ENCODE data around the gene PRKAR1A.

Gene PRKAR1A

GRCh38 chr17:68519911-68520310, 7.7 kb downstream of the PRKAR1A start:
- H3K9me3 Mint-ChIP-seq, result peaks cover 4% of the 10 kb centered on the region
- no peak for TF ChIP-seq CTCF (IDR thresholded peaks at IDR 0.05)
- DNase-seq, result no peak
- peaks cover 29% of the 10 kb centered on the region for H3K4me1 Mint-ChIP-seq
- no peaks in the 10 kb centered on the region for H3K27me3 Mint-ChIP-seq (ENCODE audit: low read depth, poor library complexity)
- no peak overlapping the region for H3K4me3 Mint-ChIP-seq
- H3K27ac Mint-ChIP-seq, result no peak overlapping the region
- H3K36me3 Mint-ChIP-seq (ENCODE audit: low read depth), result peaks cover 90% of the 10 kb centered on the region

GRCh38 chr17:68522266-68522665, 10.0 kb downstream of the PRKAR1A start:
- Mint-ChIP-seq H3K27me3 (ENCODE audit: low read depth, poor library complexity) (no peaks in the 10 kb centered on the region), H3K9me3 (no peaks in the 10 kb centered on the region), H3K27ac (peak overlapping the region; percentile 76), H3K4me3 (no peak overlapping the region), H3K36me3 (ENCODE audit: low read depth) (peaks cover 88% of the 10 kb centered on the region), H3K4me1 (peaks cover 8% of the 10 kb centered on the region)
- TF ChIP-seq CTCF (IDR thresholded peaks at IDR 0.05), result no peak
- DNase-seq, result no peak

- no peak for TF ChIP-seq CTCF (IDR thresholded peaks at IDR 0.05)
- H3K27ac Mint-ChIP-seq, result no peak overlapping the region
- H3K4me3 Mint-ChIP-seq, result no peak overlapping the region
- no peak for DNase-seq
- no peaks in the 10 kb centered on the region for H3K27me3 Mint-ChIP-seq (ENCODE audit: low read depth, poor library complexity)
- H3K36me3 Mint-ChIP-seq (ENCODE audit: low read depth), result peaks cover 88% of the 10 kb centered on the region
- H3K9me3 Mint-ChIP-seq, result no peaks in the 10 kb centered on the region
- H3K4me1 Mint-ChIP-seq, result no peaks in the 10 kb centered on the region
Observed at GRCh38 chr17:68526548-68526947, 14.3 kb downstream of the PRKAR1A start.

DNA sequence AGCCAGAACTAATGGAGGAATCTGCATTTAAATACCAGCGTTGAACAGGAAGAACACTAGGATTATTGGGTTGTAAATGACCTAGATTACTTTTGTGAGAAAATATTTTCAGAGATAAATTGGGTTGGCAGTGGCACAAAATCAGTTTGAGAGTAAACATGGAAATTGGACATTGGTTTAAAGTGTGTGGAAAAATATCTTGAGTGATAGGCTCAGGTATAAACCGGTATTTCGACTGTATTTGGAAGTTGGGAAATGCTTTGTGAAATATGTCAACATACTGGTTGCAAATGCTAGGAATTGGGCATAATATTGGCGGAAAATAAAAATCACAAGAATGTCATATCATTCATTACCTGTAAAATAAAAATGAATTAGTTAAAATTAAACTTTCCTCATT, 15.1 kb downstream of the PRKAR1A start:
- no peak for DNase-seq
- no peak for TF ChIP-seq CTCF (IDR thresholded peaks at IDR 0.05)
- Mint-ChIP-seq H3K4me3 (no peak overlapping the region), H3K4me1 (no peaks in the 10 kb centered on the region), H3K36me3 (ENCODE audit: low read depth) (peaks cover 85% of the 10 kb centered on the region), H3K27ac (no peak overlapping the region), H3K27me3 (ENCODE audit: low read depth, poor library complexity) (no peaks in the 10 kb centered on the region), H3K9me3 (no peaks in the 10 kb centered on the region)

- Mint-ChIP-seq H3K36me3 (ENCODE audit: low read depth) (peaks cover 77% of the 10 kb centered on the region), H3K27ac (peak overlapping the region; percentile 7), H3K27me3 (ENCODE audit: low read depth, poor library complexity) (no peaks in the 10 kb centered on the region), H3K4me3 (no peak overlapping the region), H3K9me3 (no peaks in the 10 kb centered on the region), H3K4me1 (no peaks in the 10 kb centered on the region)
- no peak for DNase-seq
- TF ChIP-seq CTCF (IDR thresholded peaks at IDR 0.05), result no peak
Observed at GRCh38 chr17:68531252-68531651, 19.0 kb downstream of the PRKAR1A start.

DNA sequence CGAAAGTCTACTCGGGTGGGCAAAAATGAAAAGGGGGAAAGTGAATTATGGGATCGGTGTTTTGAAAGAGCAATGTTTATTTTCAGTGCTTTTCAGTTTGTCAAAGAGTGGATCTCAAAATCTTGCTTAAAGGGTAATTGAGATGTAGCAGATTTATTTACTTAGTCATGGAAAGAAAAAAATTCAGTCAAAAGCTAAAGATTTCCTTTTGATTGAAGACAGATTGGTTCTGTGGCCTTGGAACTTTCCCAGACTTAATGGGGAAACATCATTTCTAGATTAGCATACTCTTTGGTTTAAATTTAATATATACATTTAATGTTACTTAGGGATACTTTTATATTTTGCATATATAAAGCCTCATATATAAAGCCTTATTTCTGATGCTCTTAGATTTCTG, 20.6 kb downstream of the PRKAR1A start:
- TF ChIP-seq CTCF (IDR thresholded peaks at IDR 0.05), result no peak
- no peak for DNase-seq
- Mint-ChIP-seq H3K27me3 (ENCODE audit: low read depth, poor library complexity) (no peaks in the 10 kb centered on the region), H3K27ac (no peak overlapping the region), H3K36me3 (ENCODE audit: low read depth) (peaks cover 68% of the 10 kb centered on the region), H3K4me1 (no peaks in the 10 kb centered on the region), H3K4me3 (no peak overlapping the region), H3K9me3 (no peaks in the 10 kb centered on the region)
